DND-41 (cell line): ENCODE results near the gene TRAPPC2.
A peak's percentile ranks its signal among the peaks of the same experiment; 100 is the strongest.
"Not testable (repeated sequence)": the region's sequence is repeated elsewhere in the genome, so short reads cannot be mapped to it uniquely, and the experiment has no call there.

Experiments
- ATAC-seq: fragments of 200-7000 bp; cut with Tn5 transposase; 3 replicates; pipeline ENCODE4 v1.9.1; 2021; ENCODE audit warnings: low read depth; ENCODE audit not compliant: insufficient read depth
- DNase-seq: peaks from one replicate; pipeline ENCODE4 v3.0.0-alpha.2; 2020
- H2AFZ ChIP-seq: 2 replicates; pipeline ENCODE4 v1.6.0; 2012; ENCODE audit warnings: low read depth, low read length
- H3K27ac ChIP-seq: 2 replicates; pipeline ENCODE4 v1.5.1; 2012; ENCODE audit warnings: low read length, inconsistent platforms
- H3K27me3 ChIP-seq: fragments of 200-600 bp; sonication (generic); 2 replicates; pipeline ENCODE4 v1.6.0; 2012; ENCODE audit warnings: low read length, mild to moderate bottlenecking, inconsistent platforms; ENCODE audit not compliant: insufficient read depth, poor library complexity
- H3K36me3 ChIP-seq: 2 replicates; pipeline ENCODE4 v1.5.1; 2012; ENCODE audit warnings: low read length, inconsistent platforms; ENCODE audit not compliant: insufficient read depth
- H3K4me1 ChIP-seq: 2 replicates; pipeline ENCODE4 v1.5.1; 2012; ENCODE audit warnings: mild to moderate bottlenecking, low read length; ENCODE audit not compliant: insufficient read depth
- H3K4me2 ChIP-seq: 2 replicates; pipeline ENCODE4 v1.6.0; 2012; ENCODE audit warnings: mild to moderate bottlenecking, moderate library complexity, low read length, inconsistent platforms; ENCODE audit not compliant: insufficient read depth
- H3K4me3 ChIP-seq, 2 experiments: fragments of 200-600 bp in 1 of 2; shearing (Covaris generic) in 1 of 2; 2 replicates each; pipeline ENCODE4 v1.5.1; 2012 to 2016; ENCODE audit warnings: inconsistent platforms in 2 of 2, low read length in 2 of 2, mild to moderate bottlenecking in 2 of 2, low read depth in 1 of 2, moderate library complexity in 1 of 2
- H3K79me2 ChIP-seq: 2 replicates; pipeline ENCODE4 v1.6.0; 2012; ENCODE audit warnings: low read length, inconsistent platforms; ENCODE audit not compliant: insufficient read depth
- H3K9ac ChIP-seq: 2 replicates; pipeline ENCODE4 v1.6.0; 2012; ENCODE audit warnings: low read depth, mild to moderate bottlenecking, inconsistent platforms, low read length, moderate library complexity
- H3K9me3 ChIP-seq: 2 replicates; pipeline ENCODE4 v1.5.1; 2012; ENCODE audit warnings: low read length, moderate library complexity, mild to moderate bottlenecking, inconsistent platforms; ENCODE audit not compliant: insufficient read depth, severe bottlenecking
- H4K20me1 ChIP-seq: 2 replicates; pipeline ENCODE4 v1.6.0; 2012; ENCODE audit warnings: low read length; ENCODE audit not compliant: insufficient read depth
- EZH2 ChIP-seq: IDR thresholded peaks from 3 replicates; pipeline ENCODE4 v1.6.1; 2012; ENCODE audit warnings: borderline replicate concordance, low read depth, mild to moderate bottlenecking, moderate library complexity, low read length, inconsistent platforms; ENCODE audit not compliant: severe bottlenecking
- TF ChIP-seq, protein P1 (sequence below): IDR thresholded peaks from 2 replicates; pipeline ENCODE4 v1.5.1; 2012; ENCODE audit warnings: borderline replicate concordance, low read length, moderate library complexity, mild to moderate bottlenecking; ENCODE audit not compliant: poor library complexity, severe bottlenecking; ENCODE audit errors: extremely low read depth

The TRAPPC2 gene

GRCh38 chrX:13732246-13733067 lies 2.0 kb downstream of the TRAPPC2 start:
- H3K9ac ChIP-seq, result no peak overlapping the region

DNA sequence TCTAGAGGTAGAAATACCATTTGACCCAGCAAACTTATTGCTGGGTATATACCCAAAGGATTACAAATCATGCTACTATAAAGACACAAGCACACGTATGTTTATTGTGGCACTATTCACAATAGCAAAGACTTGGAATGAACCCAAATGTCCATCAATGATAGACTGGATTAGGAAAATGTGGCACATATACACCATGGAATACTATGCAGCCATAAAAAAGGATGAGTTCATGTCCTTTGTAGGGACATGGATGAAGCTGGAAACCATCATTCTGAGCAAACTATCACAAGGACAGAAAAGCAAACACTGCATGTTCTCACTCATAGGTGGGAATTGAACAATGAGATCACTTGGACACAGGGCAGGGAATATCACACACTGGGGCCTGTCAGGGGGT lies 3.9 kb downstream of the TRAPPC2 start:
- Histone ChIP-seq H3K4me1 (peaks cover 25% of the 10 kb centered on the region), H3K79me2 (peaks cover 50% of the 10 kb centered on the region)
- H3K9me3 ChIP-seq, ATAC-seq, DNase-seq, H3K27me3 ChIP-seq, H4K20me1 ChIP-seq, H3K4me2 ChIP-seq, H3K4me3 ChIP-seq, H3K36me3 ChIP-seq, H3K9ac ChIP-seq, H3K27ac ChIP-seq, H2AFZ ChIP-seq: not testable (repeated sequence)

More at GRCh38 chrX:13732246-13733067, 2.0 kb downstream of the TRAPPC2 start:
- no peak overlapping the region for H2AFZ ChIP-seq
- H3K9me3 ChIP-seq, result no peaks in the 10 kb centered on the region
- H3K4me3 ChIP-seq, result no peak overlapping the region
- DNase-seq (no peak), ATAC-seq (no peak)
- H3K4me2 ChIP-seq, result peak overlapping the region; percentile 84
- H3K4me1 ChIP-seq, result peaks cover 37% of the 10 kb centered on the region
- peaks cover 51% of the 10 kb centered on the region for H3K79me2 ChIP-seq
- no peaks in the 10 kb centered on the region for H3K27me3 ChIP-seq
- no peaks in the 10 kb centered on the region for H4K20me1 ChIP-seq
- H3K36me3 ChIP-seq, result peaks cover 10% of the 10 kb centered on the region; the same call in 1 of the 2 replicates
- no peak overlapping the region for H3K27ac ChIP-seq
- TF ChIP-seq, protein P1, sequence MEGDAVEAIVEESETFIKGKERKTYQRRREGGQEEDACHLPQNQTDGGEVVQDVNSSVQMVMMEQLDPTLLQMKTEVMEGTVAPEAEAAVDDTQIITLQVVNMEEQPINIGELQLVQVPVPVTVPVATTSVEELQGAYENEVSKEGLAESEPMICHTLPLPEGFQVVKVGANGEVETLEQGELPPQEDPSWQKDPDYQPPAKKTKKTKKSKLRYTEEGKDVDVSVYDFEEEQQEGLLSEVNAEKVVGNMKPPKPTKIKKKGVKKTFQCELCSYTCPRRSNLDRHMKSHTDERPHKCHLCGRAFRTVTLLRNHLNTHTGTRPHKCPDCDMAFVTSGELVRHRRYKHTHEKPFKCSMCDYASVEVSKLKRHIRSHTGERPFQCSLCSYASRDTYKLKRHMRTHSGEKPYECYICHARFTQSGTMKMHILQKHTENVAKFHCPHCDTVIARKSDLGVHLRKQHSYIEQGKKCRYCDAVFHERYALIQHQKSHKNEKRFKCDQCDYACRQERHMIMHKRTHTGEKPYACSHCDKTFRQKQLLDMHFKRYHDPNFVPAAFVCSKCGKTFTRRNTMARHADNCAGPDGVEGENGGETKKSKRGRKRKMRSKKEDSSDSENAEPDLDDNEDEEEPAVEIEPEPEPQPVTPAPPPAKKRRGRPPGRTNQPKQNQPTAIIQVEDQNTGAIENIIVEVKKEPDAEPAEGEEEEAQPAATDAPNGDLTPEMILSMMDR, result no peak
- TF ChIP-seq EZH2, result no peak

- DNase-seq, ATAC-seq: not testable (repeated sequence)
Observed at GRCh38 chrX:13726583-13726982, 7.8 kb downstream of the TRAPPC2 start.

DNA sequence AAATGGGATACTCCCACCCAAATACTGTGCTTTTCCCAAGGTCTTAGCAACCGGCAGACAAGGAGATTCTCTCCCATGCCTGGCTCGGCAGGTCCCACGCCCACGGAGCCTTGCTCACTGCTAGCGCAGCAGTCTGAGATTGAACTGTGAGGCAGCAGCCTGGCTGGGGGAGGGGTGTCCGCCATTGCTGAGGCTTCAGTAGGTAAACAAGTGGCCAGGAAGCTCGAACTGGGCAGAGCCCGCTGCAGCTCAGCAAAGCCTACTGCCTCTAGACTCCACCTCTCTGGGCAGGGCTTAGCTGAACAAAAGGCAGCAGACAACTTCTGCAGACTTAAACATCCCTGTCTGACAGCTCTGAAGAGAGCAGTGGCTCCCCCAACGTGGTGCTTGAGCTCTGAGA lies 9.5 kb downstream of the TRAPPC2 start:
- H3K9ac ChIP-seq, H2AFZ ChIP-seq, H3K36me3 ChIP-seq, H4K20me1 ChIP-seq, H3K4me2 ChIP-seq, H3K4me1 ChIP-seq, H3K4me3 ChIP-seq, H3K27ac ChIP-seq, H3K9me3 ChIP-seq, ATAC-seq, H3K27me3 ChIP-seq, DNase-seq: not testable (repeated sequence)
- H3K79me2 ChIP-seq, result peaks cover 49% of the 10 kb centered on the region

More at GRCh38 chrX:13726583-13726982, 7.8 kb downstream of the TRAPPC2 start:
- not testable (repeated sequence) for H3K27ac ChIP-seq, H3K36me3 ChIP-seq, H3K9me3 ChIP-seq, H3K9ac ChIP-seq, H3K4me1 ChIP-seq, H3K4me3 ChIP-seq, H2AFZ ChIP-seq, H4K20me1 ChIP-seq, H3K27me3 ChIP-seq, H3K4me2 ChIP-seq
- peaks cover 44% of the 10 kb centered on the region for H3K79me2 ChIP-seq
